Neuron (in vitro differentiated cells): ENCODE results near the gene CDH15.
A peak's percentile ranks its signal among the peaks of the same experiment; 100 is the strongest.
"Not testable (repeated sequence)": the region's sequence is repeated elsewhere in the genome, so short reads cannot be mapped to it uniquely, and the experiment has no call there.

Experiments
- H2AFZ ChIP-seq: one replicate; pipeline ENCODE4 v1.6.1; 2013; ENCODE audit warnings: low read depth, mild to moderate bottlenecking, inconsistent platforms, low read length, moderate library complexity
- H3K27me3 ChIP-seq: one replicate; pipeline ENCODE4 v1.6.1; 2013; ENCODE audit warnings: low read length; ENCODE audit not compliant: insufficient read depth
- H3K36me3 ChIP-seq: one replicate; pipeline ENCODE4 v1.6.1; 2013; ENCODE audit warnings: low read length; ENCODE audit not compliant: insufficient read depth
- H3K4me1 ChIP-seq: one replicate; pipeline ENCODE4 v1.6.1; 2013; ENCODE audit warnings: low read length; ENCODE audit not compliant: insufficient read depth
- H3K4me3 ChIP-seq: 2 replicates; pipeline ENCODE4 v1.5.1; 2013; ENCODE audit warnings: mild to moderate bottlenecking, low read length, moderate library complexity
- H3K9me3 ChIP-seq: one replicate; pipeline ENCODE4 v1.6.1; 2013; ENCODE audit warnings: low read length

Gene CDH15

DNA sequence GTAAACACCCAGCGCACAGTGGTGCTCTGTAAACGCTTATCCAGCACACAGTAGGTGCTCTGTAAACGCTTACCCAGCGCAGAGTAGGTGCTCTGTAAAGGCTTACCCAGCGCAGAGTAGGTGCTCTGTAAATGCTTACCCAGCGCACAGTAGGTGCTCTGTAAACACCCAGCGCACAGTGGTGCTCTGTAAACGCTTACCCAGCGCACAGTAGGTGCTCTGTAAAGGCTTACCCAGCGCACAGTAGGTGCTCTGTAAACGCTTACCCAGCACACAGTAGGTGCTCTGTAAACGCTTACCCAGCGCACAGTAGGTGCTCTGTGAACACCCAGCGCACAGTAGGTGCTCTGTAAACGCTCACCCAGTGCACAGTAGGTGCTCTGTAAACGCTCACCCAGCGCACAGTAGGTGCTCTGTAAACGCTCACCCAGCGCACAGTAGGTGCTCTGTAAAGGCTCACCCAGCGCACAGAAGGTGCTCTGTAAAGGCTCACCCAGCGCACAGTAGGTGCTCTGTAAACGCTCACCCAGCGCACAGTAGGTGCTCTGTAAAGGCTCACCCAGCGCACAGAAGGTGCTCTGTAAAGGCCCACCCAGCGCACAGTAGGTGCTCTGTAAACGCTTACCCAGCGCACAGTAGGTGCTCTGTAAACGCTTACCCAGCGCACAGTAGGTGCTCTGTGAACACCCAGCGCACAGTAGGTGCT is 14.5 kb downstream of the CDH15 start:
- H3K9me3 ChIP-seq, H3K4me3 ChIP-seq, H3K27me3 ChIP-seq, H2AFZ ChIP-seq, H3K36me3 ChIP-seq, H3K4me1 ChIP-seq: not testable (repeated sequence)

DNA sequence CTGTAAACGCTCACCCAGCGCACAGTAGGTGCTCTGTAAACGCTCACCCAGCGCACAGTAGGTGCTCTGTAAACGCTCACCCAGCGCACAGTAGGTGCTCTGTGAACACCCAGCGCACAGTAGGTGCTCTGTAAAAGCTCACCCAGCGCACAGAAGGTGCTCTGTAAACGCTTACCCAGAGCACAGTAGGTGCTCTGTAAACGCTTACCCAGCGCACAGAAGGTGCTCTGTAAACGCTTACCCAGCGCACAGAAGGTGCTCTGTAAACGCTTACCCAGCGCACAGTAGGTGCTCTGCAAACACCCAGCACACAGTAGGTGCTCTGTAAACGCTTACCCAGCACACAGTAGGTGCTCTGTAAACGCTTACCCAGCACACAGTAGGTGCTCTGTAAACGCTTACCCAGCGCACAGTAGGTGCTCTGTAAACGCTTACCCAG is 15.1 kb downstream of the CDH15 start:
- not testable (repeated sequence) for H3K4me3 ChIP-seq, H2AFZ ChIP-seq, H3K4me1 ChIP-seq, H3K36me3 ChIP-seq, H3K9me3 ChIP-seq
- H3K27me3 ChIP-seq, result peaks cover 15% of the 10 kb centered on the region

- Histone ChIP-seq H2AFZ (no peak overlapping the region), H3K4me3 (no peak overlapping the region), H3K27me3 (peaks cover 15% of the 10 kb centered on the region), H3K36me3 (no peaks in the 10 kb centered on the region), H3K4me1 (peaks cover 8% of the 10 kb centered on the region), H3K9me3 (peaks cover 2% of the 10 kb centered on the region)
These were observed 15.7 kb downstream of the CDH15 start for GRCh38 chr16:89187032-89187769.

DNA sequence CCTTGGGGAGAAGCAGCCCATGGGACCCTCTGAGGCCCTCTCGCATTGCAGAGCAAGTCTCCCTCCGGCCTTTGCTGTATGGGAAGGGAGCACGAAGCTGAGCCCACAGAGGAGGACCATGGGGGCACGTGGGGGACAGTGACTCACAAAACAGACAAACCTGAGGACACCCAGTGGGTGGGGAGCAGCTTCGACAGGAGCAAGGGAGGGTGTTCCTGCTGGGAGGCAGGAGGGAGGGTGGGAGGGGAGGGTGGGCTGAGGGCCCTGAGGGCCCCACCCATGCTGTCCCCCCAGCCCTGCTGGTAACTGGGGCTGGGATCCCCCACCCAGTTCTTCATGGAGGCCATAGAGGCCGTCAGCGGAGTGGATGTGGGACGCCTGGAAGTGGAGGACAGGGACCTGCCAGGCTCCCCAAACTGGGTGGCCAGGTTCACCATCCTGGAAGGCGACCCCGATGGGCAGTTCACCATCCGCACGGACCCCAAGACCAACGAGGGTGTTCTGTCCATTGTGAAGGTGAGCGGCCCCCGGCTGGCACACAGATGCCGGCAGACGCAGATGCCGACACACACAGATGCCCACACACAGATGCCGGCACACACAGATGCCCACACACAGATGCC is 16.3 kb downstream of the CDH15 start:
- Histone ChIP-seq H3K27me3 (peaks cover 15% of the 10 kb centered on the region), H3K9me3 (peaks cover 2% of the 10 kb centered on the region), H3K4me1 (peaks cover 8% of the 10 kb centered on the region), H2AFZ (no peak overlapping the region), H3K4me3 (no peak overlapping the region), H3K36me3 (no peaks in the 10 kb centered on the region)

DNA sequence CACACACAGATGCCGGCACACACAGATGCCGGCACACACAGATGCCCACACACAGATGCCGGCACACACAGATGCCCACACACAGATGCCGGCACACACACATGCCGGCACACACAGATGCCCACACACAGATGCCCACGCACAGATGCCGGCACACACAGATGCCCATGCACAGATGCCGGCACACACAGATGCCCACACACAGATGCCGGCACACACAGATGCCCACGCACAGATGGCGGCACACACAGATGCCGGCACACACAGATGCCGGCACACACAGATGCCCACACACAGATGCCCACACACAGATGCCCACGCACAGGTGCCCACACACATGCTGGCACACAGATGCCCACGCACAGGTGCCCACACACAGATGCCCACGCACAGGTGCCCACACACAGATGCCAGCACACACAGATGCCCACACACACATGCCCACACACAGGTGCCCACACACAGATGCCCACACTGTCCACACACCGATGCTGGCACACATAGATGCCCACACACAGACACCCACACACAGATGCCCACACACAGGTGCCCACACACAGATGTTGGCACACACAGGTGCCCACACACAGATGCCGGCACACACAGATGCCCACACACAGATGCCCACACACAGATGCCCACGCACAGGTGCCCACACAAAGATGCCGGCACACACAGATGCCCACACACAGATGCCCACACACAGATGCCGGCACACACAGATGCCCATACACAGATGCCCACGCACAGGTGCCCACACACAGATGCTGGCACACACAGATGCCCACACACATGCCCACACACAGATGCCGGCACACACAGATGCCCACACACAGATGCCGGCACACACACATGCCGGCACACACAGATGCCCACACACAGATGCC is 17.2 kb downstream of the CDH15 start:
- H3K4me1 ChIP-seq, H3K4me3 ChIP-seq, H2AFZ ChIP-seq, H3K36me3 ChIP-seq, H3K9me3 ChIP-seq: not testable (repeated sequence)
- H3K27me3 ChIP-seq, result peaks cover 15% of the 10 kb centered on the region

DNA sequence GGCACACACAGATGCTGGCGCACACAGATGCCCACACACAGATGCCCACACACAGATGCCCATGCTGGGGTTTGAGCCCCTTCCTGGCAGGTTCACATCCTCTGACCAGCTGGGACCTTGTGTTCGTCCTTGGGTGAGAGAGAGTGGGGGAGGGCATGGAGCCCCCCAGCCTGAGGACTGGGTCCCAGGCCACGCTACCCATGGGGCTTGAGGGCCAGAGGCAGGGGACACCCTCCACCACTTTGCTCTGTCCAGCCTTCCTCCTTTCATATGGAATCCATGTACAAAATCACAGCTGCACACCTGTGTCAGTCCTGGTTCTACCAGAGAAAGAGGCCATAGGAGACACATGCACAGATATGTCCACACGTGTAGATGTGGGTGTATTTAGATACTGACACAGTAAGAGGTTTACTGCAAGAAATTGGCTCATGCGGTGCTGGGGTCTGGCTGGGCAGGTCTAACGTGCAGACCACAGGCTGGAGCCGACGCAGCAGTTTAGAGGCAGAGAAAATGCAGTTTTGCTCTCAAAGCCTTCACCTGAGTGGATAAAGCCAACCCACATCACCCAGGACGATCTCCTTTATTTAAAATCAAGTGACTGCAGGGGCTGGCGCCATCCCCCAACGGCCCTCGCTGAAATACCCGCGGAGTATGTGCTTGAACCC is 17.9 kb downstream of the CDH15 start:
- no peaks in the 10 kb centered on the region for H3K9me3 ChIP-seq
- H3K4me3 ChIP-seq, result no peak overlapping the region
- H3K27me3 ChIP-seq, result peaks cover 17% of the 10 kb centered on the region

GRCh38 chr16:89190150-89190958 is 18.8 kb downstream of the CDH15 start:
- Histone ChIP-seq H3K4me3 (no peak overlapping the region), H3K4me1 (peaks cover 8% of the 10 kb centered on the region), H3K9me3 (no peaks in the 10 kb centered on the region), H2AFZ (no peak overlapping the region), H3K36me3 (no peaks in the 10 kb centered on the region), H3K27me3 (peaks cover 17% of the 10 kb centered on the region)

More for the DNA sequence above, 17.9 kb downstream of the CDH15 start:
- H2AFZ ChIP-seq, result no peak overlapping the region
- no peaks in the 10 kb centered on the region for H3K36me3 ChIP-seq
- H3K4me1 ChIP-seq, result peaks cover 8% of the 10 kb centered on the region

- H3K4me3 ChIP-seq, result no peak overlapping the region
- H3K9me3 ChIP-seq, result no peaks in the 10 kb centered on the region
- peaks cover 17% of the 10 kb centered on the region for H3K27me3 ChIP-seq
- peaks cover 8% of the 10 kb centered on the region for H3K4me1 ChIP-seq
- H3K36me3 ChIP-seq, result no peaks in the 10 kb centered on the region
- H2AFZ ChIP-seq, result no peak overlapping the region
These were observed 19.7 kb downstream of the CDH15 start for GRCh38 chr16:89191033-89191900.

DNA sequence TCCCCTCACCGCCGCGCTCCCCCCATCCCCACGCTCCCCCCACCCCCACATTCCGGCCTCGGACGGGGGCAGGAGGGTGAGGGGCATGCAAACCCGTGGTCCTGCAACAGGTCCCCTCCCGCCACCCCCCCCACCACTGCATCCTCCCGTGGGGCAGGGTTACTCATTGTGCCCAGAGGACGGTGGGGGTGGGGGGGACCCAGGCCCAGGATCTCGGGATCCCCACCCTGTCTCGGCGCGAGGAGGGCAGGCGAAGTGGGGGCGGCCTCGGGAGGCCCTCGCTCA is 20.3 kb downstream of the CDH15 start:
- Histone ChIP-seq H2AFZ (no peak overlapping the region), H3K27me3 (peaks cover 17% of the 10 kb centered on the region), H3K4me1 (peaks cover 8% of the 10 kb centered on the region), H3K4me3 (peak overlapping the region; percentile 17), H3K9me3 (no peaks in the 10 kb centered on the region), H3K36me3 (no peaks in the 10 kb centered on the region)

GRCh38 chr16:89192186-89192955 is 20.8 kb downstream of the CDH15 start:
- Histone ChIP-seq H3K27me3 (peaks cover 22% of the 10 kb centered on the region), H3K4me3 (peak overlapping the region; percentile 17)
- H3K4me1 ChIP-seq, H2AFZ ChIP-seq, H3K36me3 ChIP-seq, H3K9me3 ChIP-seq: not testable (repeated sequence)
